ENCODE data around the gene KCNJ6. TPM values are rescaled to one million over a fixed set of nuclear protein-coding genes. Genes with fewer than 3 reads are reported as not detected.

KCNJ6 gene
- polyA plus RNA-seq, 1 of the 3 experiments (the other 2 are of a cell fraction) = not detected

DNA sequence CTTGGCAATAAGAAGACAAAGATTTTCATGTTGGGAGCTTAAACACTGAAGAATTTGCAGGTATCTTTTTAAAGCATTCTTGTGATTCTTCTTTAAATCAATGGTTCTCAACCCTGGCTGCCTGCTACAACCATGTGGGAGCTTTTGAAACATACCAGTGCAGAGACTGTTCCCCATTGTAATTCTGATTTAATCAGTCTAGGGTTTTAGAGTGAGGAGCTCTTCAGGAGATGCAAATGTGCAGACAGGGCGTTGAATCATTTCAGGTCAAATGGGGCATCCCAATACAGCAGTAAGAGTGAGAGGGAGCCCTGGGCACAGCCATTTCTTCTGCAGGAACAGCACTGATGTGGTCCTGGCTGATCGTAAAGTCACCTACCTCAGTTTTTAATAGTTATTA lies 24.3 kb downstream of the KCNJ6 start:
- TF ChIP-seq RXRA (IDR thresholded peaks at IDR 0.05; ENCODE audit: borderline replicate concordance, low read depth) = no peak
- TF ChIP-seq, protein P1, sequence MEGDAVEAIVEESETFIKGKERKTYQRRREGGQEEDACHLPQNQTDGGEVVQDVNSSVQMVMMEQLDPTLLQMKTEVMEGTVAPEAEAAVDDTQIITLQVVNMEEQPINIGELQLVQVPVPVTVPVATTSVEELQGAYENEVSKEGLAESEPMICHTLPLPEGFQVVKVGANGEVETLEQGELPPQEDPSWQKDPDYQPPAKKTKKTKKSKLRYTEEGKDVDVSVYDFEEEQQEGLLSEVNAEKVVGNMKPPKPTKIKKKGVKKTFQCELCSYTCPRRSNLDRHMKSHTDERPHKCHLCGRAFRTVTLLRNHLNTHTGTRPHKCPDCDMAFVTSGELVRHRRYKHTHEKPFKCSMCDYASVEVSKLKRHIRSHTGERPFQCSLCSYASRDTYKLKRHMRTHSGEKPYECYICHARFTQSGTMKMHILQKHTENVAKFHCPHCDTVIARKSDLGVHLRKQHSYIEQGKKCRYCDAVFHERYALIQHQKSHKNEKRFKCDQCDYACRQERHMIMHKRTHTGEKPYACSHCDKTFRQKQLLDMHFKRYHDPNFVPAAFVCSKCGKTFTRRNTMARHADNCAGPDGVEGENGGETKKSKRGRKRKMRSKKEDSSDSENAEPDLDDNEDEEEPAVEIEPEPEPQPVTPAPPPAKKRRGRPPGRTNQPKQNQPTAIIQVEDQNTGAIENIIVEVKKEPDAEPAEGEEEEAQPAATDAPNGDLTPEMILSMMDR (IDR thresholded peaks at IDR 0.05) = no peak
- TF ChIP-seq FOSL2 (IDR thresholded peaks at IDR 0.05; ENCODE audit: borderline replicate concordance, low read depth) = no peak
- TF ChIP-seq, protein P2, sequence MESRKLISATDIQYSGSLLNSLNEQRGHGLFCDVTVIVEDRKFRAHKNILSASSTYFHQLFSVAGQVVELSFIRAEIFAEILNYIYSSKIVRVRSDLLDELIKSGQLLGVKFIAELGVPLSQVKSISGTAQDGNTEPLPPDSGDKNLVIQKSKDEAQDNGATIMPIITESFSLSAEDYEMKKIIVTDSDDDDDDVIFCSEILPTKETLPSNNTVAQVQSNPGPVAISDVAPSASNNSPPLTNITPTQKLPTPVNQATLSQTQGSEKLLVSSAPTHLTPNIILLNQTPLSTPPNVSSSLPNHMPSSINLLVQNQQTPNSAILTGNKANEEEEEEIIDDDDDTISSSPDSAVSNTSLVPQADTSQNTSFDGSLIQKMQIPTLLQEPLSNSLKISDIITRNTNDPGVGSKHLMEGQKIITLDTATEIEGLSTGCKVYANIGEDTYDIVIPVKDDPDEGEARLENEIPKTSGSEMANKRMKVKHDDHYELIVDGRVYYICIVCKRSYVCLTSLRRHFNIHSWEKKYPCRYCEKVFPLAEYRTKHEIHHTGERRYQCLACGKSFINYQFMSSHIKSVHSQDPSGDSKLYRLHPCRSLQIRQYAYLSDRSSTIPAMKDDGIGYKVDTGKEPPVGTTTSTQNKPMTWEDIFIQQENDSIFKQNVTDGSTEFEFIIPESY (IDR thresholded peaks at IDR 0.05; ENCODE audit: borderline replicate concordance, low read depth) = no peak
- TF ChIP-seq RAD21 (IDR thresholded peaks at IDR 0.05; ENCODE audit: low read length) = no peak
- no peak for TF ChIP-seq SIN3A (IDR thresholded peaks at IDR 0.05; ENCODE audit: borderline replicate concordance, low read depth, low read length)
- TF ChIP-seq EZH2phosphoT487 (IDR thresholded peaks at IDR 0.05; ENCODE audit: borderline replicate concordance, low read depth) = no peak
- TF ChIP-seq CHD2 (IDR thresholded peaks at IDR 0.05; ENCODE audit: low read length, partially characterized antibody) = no peak
- TF ChIP-seq ELF1 (IDR thresholded peaks at IDR 0.05) = no peak
- TF ChIP-seq, protein P3, sequence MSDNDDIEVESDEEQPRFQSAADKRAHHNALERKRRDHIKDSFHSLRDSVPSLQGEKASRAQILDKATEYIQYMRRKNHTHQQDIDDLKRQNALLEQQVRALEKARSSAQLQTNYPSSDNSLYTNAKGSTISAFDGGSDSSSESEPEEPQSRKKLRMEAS (IDR thresholded peaks at IDR 0.05; ENCODE audit: low read depth) = no peak
- TF ChIP-seq EP300 (IDR thresholded peaks at IDR 0.05; ENCODE audit: borderline replicate concordance in 1 of 2, low read depth in 1 of 2, low read length in 1 of 2) = no peak
- TF ChIP-seq GATA2 (CRISPR knock-in tag; IDR thresholded peaks at IDR 0.05) = no peak
- TF ChIP-seq TAF1 (IDR thresholded peaks at IDR 0.05; ENCODE audit: borderline replicate concordance, low read depth, low read length) = no peak
- TF ChIP-seq, protein P4, sequence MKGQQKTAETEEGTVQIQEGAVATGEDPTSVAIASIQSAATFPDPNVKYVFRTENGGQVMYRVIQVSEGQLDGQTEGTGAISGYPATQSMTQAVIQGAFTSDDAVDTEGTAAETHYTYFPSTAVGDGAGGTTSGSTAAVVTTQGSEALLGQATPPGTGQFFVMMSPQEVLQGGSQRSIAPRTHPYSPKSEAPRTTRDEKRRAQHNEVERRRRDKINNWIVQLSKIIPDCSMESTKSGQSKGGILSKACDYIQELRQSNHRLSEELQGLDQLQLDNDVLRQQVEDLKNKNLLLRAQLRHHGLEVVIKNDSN (IDR thresholded peaks at IDR 0.05; ENCODE audit: borderline replicate concordance, low read depth) = no peak
- TF ChIP-seq, protein P5, sequence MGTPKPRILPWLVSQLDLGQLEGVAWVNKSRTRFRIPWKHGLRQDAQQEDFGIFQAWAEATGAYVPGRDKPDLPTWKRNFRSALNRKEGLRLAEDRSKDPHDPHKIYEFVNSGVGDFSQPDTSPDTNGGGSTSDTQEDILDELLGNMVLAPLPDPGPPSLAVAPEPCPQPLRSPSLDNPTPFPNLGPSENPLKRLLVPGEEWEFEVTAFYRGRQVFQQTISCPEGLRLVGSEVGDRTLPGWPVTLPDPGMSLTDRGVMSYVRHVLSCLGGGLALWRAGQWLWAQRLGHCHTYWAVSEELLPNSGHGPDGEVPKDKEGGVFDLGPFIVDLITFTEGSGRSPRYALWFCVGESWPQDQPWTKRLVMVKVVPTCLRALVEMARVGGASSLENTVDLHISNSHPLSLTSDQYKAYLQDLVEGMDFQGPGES (IDR thresholded peaks at IDR 0.05; ENCODE audit: low read depth, low read length) = no peak
- no peak for TF ChIP-seq TCF12 (IDR thresholded peaks at IDR 0.05)
- H3K79me2 ChIP-seq (ENCODE audit: insufficient read depth) = no peaks in the 10 kb centered on the region
- CTCF ChIA-PET = interaction anchor here (1.0 kb wide), 1 partner anchor 180 kb away, joined by 4 read pairs; no protein-coding TSS in a partner anchor

More for the DNA sequence above, 24.3 kb downstream of the KCNJ6 start:
- Histone ChIP-seq H3K9me2 (no peaks in the 10 kb centered on the region), H3K27me3 (ENCODE audit: insufficient read depth) (no peaks in the 10 kb centered on the region; the same call in 1 of the 2 replicates), H3K9ac (no peak overlapping the region), H3K9me3 (no peaks in the 10 kb centered on the region), H3F3A (replicated peaks; ENCODE audit: insufficient read depth) (no peaks in the 10 kb centered on the region), H3K4me2 (no peak overlapping the region), H4K20me1 (ENCODE audit: insufficient read depth) (no peaks in the 10 kb centered on the region), H3K27ac (ENCODE audit: low read depth in 2 of 2, low read length in 1 of 2) (no peak overlapping the region), H2AFZ (ENCODE audit: low read depth) (no peak overlapping the region), H3K4me3 (ENCODE audit: low read depth in 2 of 2, low read length in 1 of 2) (no peak overlapping the region), H3K4me1 (ENCODE audit: control insufficient read depth in 1 of 2, insufficient read depth in 2 of 2, low read depth in 1 of 2, low read length in 1 of 2) (no peaks in the 10 kb centered on the region), H3K36me3 (replicated peaks in 1 of 2; ENCODE audit: control insufficient read depth in 1 of 2, insufficient read depth in 2 of 2, low read length in 1 of 2) (no peaks in the 10 kb centered on the region)
- 7% methylated on average over 2 of the region's 2 CpGs for WGBS (ENCODE audit: low lambda C conversion rate)
- POLR2A ChIA-PET = no interaction called here
- no peak for DNase-seq
